HEK293T (cell line): Measurements from ENCODE around the gene SGIP1.

Experiments used
- CTCF ChIA-PET: fragments of 350-600 bp; formaldehyde crosslinking; extraction: SDS; loops from one replicate; lab custom pipeline; 2021; ENCODE audit warnings: antibody characterized with exemption, inconsistent platforms; lab: Yijun Ruan, JAX
- POLR2A ChIA-PET: fragments of 350-600 bp; formaldehyde crosslinking; extraction: SDS; loops from one replicate; lab custom pipeline; 2020; ENCODE audit warnings: antibody characterized with exemption, inconsistent platforms; lab: Yijun Ruan, JAX
- DNase-seq: peaks from one replicate; pipeline ENCODE4 v3.0.0; 2012; ENCODE audit warnings: mixed read lengths; ENCODE audit errors: extremely low spot score
- ARNT ChIP-seq: fragments of 450-650 bp; IDR thresholded peaks from 2 replicates; pipeline ENCODE4 v1.6.1; 2017; ENCODE audit warnings: mild to moderate bottlenecking
- BHLHE40 ChIP-seq: fragments of 450-650 bp; IDR thresholded peaks from 2 replicates; pipeline ENCODE4 v1.6.1; 2016; ENCODE audit warnings: mild to moderate bottlenecking, moderate library complexity, borderline replicate concordance
- CTBP1 ChIP-seq: fragments of 450-650 bp; IDR thresholded peaks from 2 replicates; pipeline ENCODE4 v1.6.1; 2016; ENCODE audit warnings: borderline replicate concordance
- ELF4 ChIP-seq: fragments of 450-650 bp; IDR thresholded peaks from 2 replicates; pipeline ENCODE4 v1.6.1; 2017; ENCODE audit warnings: antibody characterized with exemption
- FOXA1 ChIP-seq: fragments of 450-650 bp; IDR thresholded peaks from 2 replicates; pipeline ENCODE4 v1.6.1; 2016; ENCODE audit warnings: mild to moderate bottlenecking
- FOXK2 ChIP-seq: fragments of 450-650 bp; IDR thresholded peaks from 2 replicates; pipeline ENCODE4 v1.6.1; 2016; ENCODE audit warnings: mild to moderate bottlenecking
- FOXM1 ChIP-seq: fragments of 450-650 bp; IDR thresholded peaks from 2 replicates; pipeline ENCODE4 v1.6.1; 2017; ENCODE audit warnings: mild to moderate bottlenecking, borderline replicate concordance
- HDGF ChIP-seq: fragments of 450-650 bp; IDR thresholded peaks from 2 replicates; pipeline ENCODE4 v1.6.1; 2017; ENCODE audit warnings: antibody characterized with exemption, borderline replicate concordance
- L3MBTL2 ChIP-seq: fragments of 450-650 bp; conservative IDR thresholded peaks from 2 replicates; pipeline ENCODE4 v1.6.1; 2016; ENCODE audit warnings: mild to moderate bottlenecking
- LEF1 ChIP-seq: fragments of 450-650 bp; IDR thresholded peaks from 2 replicates; pipeline ENCODE4 v1.6.1; 2017; ENCODE audit warnings: mild to moderate bottlenecking, borderline replicate concordance
- NFRKB ChIP-seq: fragments of 450-650 bp; IDR thresholded peaks from 2 replicates; pipeline ENCODE4 v1.6.1; 2016; ENCODE audit warnings: mild to moderate bottlenecking, moderate library complexity
- SP1 ChIP-seq: fragments of 450-650 bp; IDR thresholded peaks from 2 replicates; pipeline ENCODE4 v1.6.1; 2017
- SUZ12 ChIP-seq: fragments of 450-650 bp; IDR thresholded peaks from 2 replicates; pipeline ENCODE4 v1.6.1; 2016; ENCODE audit warnings: mild to moderate bottlenecking
- TARDBP ChIP-seq: fragments of 450-650 bp; IDR thresholded peaks from 2 replicates; pipeline ENCODE4 v1.6.1; 2016
- ZNF384 ChIP-seq: fragments of 450-650 bp; IDR thresholded peaks from 2 replicates; pipeline ENCODE4 v1.6.1; 2016
- TF ChIP-seq, protein P1 (sequence below): fragments of 450-650 bp; IDR thresholded peaks from 2 replicates; pipeline ENCODE4 v1.6.1; 2016

SGIP1 gene

DNA sequence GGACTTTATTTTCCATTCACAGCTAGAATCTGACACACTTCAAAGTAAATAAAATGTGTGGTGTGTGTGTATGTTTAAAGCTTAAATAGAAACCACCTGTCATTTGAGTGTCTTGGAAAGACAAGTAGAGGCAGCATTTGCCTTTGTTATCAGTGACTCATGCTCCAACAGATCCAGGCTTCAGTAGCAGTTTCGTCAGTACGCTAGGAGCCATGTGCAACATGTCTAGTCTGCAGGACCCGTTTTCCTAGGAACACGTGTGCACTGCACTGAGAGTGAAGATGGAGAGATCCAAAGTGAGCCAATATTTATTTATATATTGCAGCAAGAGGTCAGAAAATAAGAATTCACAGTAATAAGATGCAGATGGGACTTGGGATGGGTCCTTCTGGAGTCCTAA is 41.8 kb downstream of the SGIP1 start:
- POLR2A ChIA-PET: no interaction called here
- DNase-seq: no peak
- CTCF ChIA-PET: interaction anchor here (0.6 kb wide), 1 partner anchor 948 kb away, joined by 3 read pairs; no protein-coding TSS in a partner anchor
- no peak for TF ChIP-seq HDGF
- TF ChIP-seq BHLHE40: no peak
- no peak for TF ChIP-seq ZNF384
- no peak for TF ChIP-seq LEF1
- no peak for TF ChIP-seq SP1
- TF ChIP-seq FOXA1: no peak
- no peak for TF ChIP-seq FOXK2
- TF ChIP-seq, protein P1, sequence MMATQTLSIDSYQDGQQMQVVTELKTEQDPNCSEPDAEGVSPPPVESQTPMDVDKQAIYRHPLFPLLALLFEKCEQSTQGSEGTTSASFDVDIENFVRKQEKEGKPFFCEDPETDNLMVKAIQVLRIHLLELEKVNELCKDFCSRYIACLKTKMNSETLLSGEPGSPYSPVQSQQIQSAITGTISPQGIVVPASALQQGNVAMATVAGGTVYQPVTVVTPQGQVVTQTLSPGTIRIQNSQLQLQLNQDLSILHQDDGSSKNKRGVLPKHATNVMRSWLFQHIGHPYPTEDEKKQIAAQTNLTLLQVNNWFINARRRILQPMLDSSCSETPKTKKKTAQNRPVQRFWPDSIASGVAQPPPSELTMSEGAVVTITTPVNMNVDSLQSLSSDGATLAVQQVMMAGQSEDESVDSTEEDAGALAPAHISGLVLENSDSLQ: no peak
- no peak for TF ChIP-seq CTBP1
- no peak for TF ChIP-seq FOXM1
- TF ChIP-seq ARNT: no peak
- no peak for TF ChIP-seq TARDBP
- no peak for TF ChIP-seq L3MBTL2
- no peak for TF ChIP-seq NFRKB
- TF ChIP-seq ELF4: no peak
- no peak for TF ChIP-seq SUZ12

DNA sequence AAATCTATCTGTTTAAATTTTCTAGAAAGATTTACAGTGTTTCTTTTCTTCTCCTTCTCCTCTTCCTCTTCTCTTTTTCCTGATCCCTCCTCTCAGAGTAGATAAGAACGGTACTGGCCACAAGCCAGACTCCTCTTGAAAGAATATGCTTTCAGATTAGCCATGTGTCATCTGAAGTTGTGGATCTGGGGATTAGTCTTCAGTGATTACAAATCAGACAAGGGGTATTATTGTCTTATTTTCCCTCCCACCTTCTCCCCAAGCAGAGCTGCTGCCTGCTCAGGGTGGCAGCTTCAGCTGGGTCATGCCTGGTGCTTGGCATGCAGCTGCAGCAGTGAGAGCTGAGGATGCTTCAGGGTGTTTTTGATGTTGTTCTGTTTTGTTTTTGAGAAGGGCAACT is 42.7 kb downstream of the SGIP1 start:
- TF ChIP-seq FOXK2 (no peak), FOXM1 (no peak), LEF1 (no peak), NFRKB (no peak), HDGF (no peak), FOXA1 (no peak), SUZ12 (no peak), ARNT (no peak), CTBP1 (no peak), ZNF384 (no peak), BHLHE40 (no peak), TARDBP (no peak), SP1 (no peak)
- TF ChIP-seq, protein P1: no peak
- DNase-seq: no peak
- CTCF ChIA-PET: no interaction called here
- POLR2A ChIA-PET: no interaction called here

DNA sequence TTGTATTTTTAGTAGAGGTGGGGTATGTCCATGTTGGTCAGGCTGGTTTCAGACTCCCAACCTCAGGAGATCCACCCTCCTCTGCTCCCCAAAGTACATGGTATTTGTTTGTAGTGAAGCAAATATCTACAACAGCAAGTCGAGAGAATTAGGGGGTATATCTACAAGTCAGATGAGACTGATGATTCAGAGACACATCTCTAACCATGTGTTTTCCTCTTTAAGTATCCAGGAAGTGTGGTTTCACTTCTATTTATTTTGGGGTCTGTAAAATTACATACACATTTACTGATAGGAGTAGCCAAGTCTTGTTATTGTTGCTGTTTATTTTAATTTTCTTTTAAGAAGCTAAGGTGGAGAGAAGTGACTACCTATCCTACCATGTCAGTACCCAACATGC is 44.9 kb downstream of the SGIP1 start:
- CTCF ChIA-PET: interaction anchor here (0.6 kb wide), 1 partner anchor 42 kb away, joined by 3 read pairs; no protein-coding TSS in a partner anchor
- TF ChIP-seq TARDBP (no peak), FOXM1 (no peak), NFRKB (no peak), SUZ12 (no peak), FOXA1 (no peak), FOXK2 (no peak), ELF4 (no peak), ZNF384 (no peak), SP1 (no peak), BHLHE40 (no peak)
- POLR2A ChIA-PET: no interaction called here
- DNase-seq: no peak

DNA sequence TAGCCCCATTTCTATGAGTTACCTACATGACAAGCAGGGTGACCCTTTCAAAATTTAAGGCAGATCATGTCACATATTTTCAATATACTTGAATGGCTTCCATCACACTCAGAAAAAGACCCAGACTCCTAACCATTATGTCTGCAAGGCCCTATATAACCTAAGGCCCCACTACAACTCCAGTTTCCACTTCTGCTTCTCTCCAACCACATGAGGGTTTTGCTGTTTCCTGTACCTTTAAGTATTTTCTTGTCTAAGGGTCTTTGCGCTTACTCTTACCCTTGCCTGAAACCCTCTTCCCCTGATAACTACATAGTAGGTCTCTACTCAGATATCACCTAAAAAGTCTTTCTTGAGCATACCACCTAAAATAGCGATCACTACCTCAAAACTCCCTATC is 46.1 kb downstream of the SGIP1 start:
- TF ChIP-seq TARDBP: no peak
- TF ChIP-seq ZNF384: no peak
- no peak for TF ChIP-seq BHLHE40
- no peak for TF ChIP-seq FOXM1
- no peak for TF ChIP-seq HDGF
- no peak for TF ChIP-seq NFRKB
- no peak for TF ChIP-seq CTBP1
- no peak for TF ChIP-seq LEF1
- TF ChIP-seq, protein P1: no peak
- TF ChIP-seq ELF4: no peak
- TF ChIP-seq FOXK2: no peak
- TF ChIP-seq SP1: no peak
- TF ChIP-seq L3MBTL2: no peak
- POLR2A ChIA-PET: no interaction called here
- CTCF ChIA-PET: no interaction called here
- no peak for DNase-seq

DNA sequence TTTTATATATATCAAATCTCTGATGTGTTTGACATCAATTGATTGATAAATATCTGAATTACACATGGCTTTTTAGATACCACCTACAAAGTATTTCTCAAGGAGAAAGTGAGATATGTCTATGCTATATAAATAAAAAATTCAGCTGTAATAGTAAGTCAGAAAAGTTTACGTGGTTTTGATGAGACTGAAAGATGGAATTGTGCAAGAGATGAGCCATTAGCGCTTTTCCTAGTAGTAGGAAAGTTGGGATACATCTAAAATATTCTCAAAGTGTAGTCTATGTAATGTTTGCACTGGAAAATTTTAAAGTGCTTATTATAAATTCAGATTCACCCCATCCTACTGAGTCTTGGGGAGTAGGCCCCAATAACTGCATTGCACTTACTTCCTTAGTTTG is 49.1 kb downstream of the SGIP1 start:
- CTCF ChIA-PET: no interaction called here
- POLR2A ChIA-PET: no interaction called here
- DNase-seq: no peak
- no peak for TF ChIP-seq L3MBTL2
- no peak for TF ChIP-seq ARNT
- TF ChIP-seq, protein P1: no peak
- TF ChIP-seq SUZ12: no peak
- TF ChIP-seq NFRKB: no peak
- no peak for TF ChIP-seq LEF1
- no peak for TF ChIP-seq TARDBP
- no peak for TF ChIP-seq HDGF
- no peak for TF ChIP-seq CTBP1
- no peak for TF ChIP-seq FOXK2
- no peak for TF ChIP-seq FOXA1
- no peak for TF ChIP-seq SP1
- TF ChIP-seq ZNF384: no peak
- no peak for TF ChIP-seq BHLHE40
- no peak for TF ChIP-seq ELF4
- TF ChIP-seq FOXM1: no peak

DNA sequence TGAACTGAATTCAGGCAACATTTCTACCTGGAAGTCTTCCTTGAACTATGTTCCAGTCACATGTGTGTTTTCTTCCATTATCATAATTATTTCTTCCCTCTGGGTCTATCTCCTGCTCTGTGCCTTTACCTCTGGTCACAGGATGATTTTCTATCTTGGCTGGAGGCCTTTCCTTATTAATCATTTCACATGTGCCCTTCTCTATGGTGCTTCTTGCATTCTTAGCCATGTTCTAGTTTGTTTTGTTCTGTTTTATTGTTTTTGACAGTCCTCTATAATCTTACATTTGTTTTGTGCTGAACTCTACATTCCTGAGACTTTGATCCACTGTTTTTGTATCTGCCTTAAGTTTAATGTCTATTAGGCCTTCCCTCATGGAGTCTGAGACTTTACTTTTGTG is 51.0 kb downstream of the SGIP1 start:
- TF ChIP-seq, protein P1: no peak
- TF ChIP-seq FOXK2 (no peak), L3MBTL2 (no peak), ARNT (no peak), SP1 (no peak), SUZ12 (no peak), LEF1 (no peak), TARDBP (no peak), BHLHE40 (no peak), ELF4 (no peak), NFRKB (no peak), CTBP1 (no peak), ZNF384 (no peak), FOXA1 (no peak), FOXM1 (no peak)
- no peak for DNase-seq
- CTCF ChIA-PET: interaction anchor here (0.6 kb wide), 1 partner anchor 1858 kb away, joined by 4 read pairs; no protein-coding TSS in a partner anchor
- POLR2A ChIA-PET: no interaction called here
